Ovary (tissue), 9 donors: Measurements from ENCODE around the gene BECN2. TPM values are rescaled to one million over a fixed set of nuclear protein-coding genes. Genes with fewer than 3 reads are reported as not detected.

Experiments used
- DNase-seq, 5 donors: peaks; one replicate each; pipeline ENCODE4 v3.0.0-alpha.2; 2019 to 2020
- H3K27ac ChIP-seq, 2 donors: fragments of 200-600 bp; one replicate each; pipeline versions ENCODE4 v1.5.1 to v1.8.0; 2019 to 2022
- H3K27me3 ChIP-seq: fragments of 200-600 bp; one replicate; pipeline ENCODE4 v1.8.0; 2022
- H3K36me3 ChIP-seq: fragments of 200-600 bp; sonication (generic); one replicate; pipeline ENCODE4 v1.5.1; 2019
- H3K4me1 ChIP-seq: one replicate; pipeline ENCODE4 v1.8.1; 2013; ENCODE audit warnings: mild to moderate bottlenecking, moderate library complexity; ENCODE audit not compliant: insufficient read depth
- H3K4me3 ChIP-seq: fragments of 200-600 bp; sonication (generic); one replicate; pipeline ENCODE4 v1.5.1; 2017
- H3K9me3 ChIP-seq, 2 donors: fragments of 200-600 bp in 1 of 2; sonication (generic) in 1 of 2; one replicate each; pipeline versions ENCODE4 v1.5.1 to v1.8.1; 2013 to 2019; ENCODE audit warnings: mild to moderate bottlenecking in 1 of 2, moderate library complexity in 1 of 2
- CTCF ChIP-seq, 3 donors: fragments of 450-650 bp in 2 of 3; fragments of 200-600 bp in 1 of 3; IDR thresholded peaks; one replicate each; pipeline versions ENCODE4 v1.5.1 to v1.8.0; 2016 to 2022; ENCODE audit warnings: antibody characterized with exemption in 3 of 3, mild to moderate bottlenecking in 1 of 3
- EP300 ChIP-seq: sonication (generic); formaldehyde crosslinking; IDR thresholded peaks from one replicate; pipeline ENCODE4 v1.6.1; 2017; ENCODE audit warnings: antibody characterized with exemption
- POLR2A ChIP-seq: fragments of 450-650 bp; IDR thresholded peaks from one replicate; pipeline ENCODE4 v1.6.1; 2017; ENCODE audit warnings: antibody characterized with exemption, mild to moderate bottlenecking, moderate library complexity
- WGBS, 3 donors: extraction: QIAGEN DNeasy Blood & Tissue Kit in 1 of 3; methylation state at CpG; one replicate each; pipeline versions ENCODE4 v1.1.5 to v1.1.7; 2013 to 2017; 5-methylcytosine and 5-hydroxymethylcytosine counted together
- intact Hi-C, 4 donors: fragments of 100-400 bp; cut with DNase I; formaldehyde crosslinking; loops; one replicate each; pipeline versions ENCODE4 v1.11.0 to v1.15.1; 2022 to 2023
- polyA plus RNA-seq, 2 donors: library from polyadenylated mRNA; stranded (reverse); fragments of 200-250 nt in 1 of 2; fragments of 350-450 nt in 1 of 2; fragmentation: Illumina TruSeq in 1 of 2; extraction: RNeasy Lipid Tissue Mini Kit (QIAGEN cat#74804) in 1 of 2; gene quantifications; one replicate each; pipeline ENCODE4 v1.2.3, GENCODE V29; 2013 to 2014
- total RNA-seq, 7 donors: library from RNA; depleted of rRNA in 2 of 7; stranded (reverse); fragments of >200 nt in 2 of 7; fragmentation: NEBNext Ultra II Directional in 3 of 7; extraction: Animal tissue kit (Norgen Biotek cat#: 25700) in 3 of 7; gene quantifications; one replicate each; pipeline versions ENCODE4 v1.1.0 to v1.2.4, GENCODE V29; 2016 to 2023
- donor health status: DM: no; HTN: no; CAD: no; lungs with moderate emphysema.
- donor health status: DM: no; HTN: no; CAD: no.
- donor health status: Bipolar disorder and iron deficiency.
- donor health status: DM: yes; HTN: yes; CAD: no.
- donor health status: DM: no; HTN: no; CAD: no.
- donor health status: DM: yes; HTN: yes; CAD: no.

Gene BECN2
- total and polyA plus RNA-seq, 9 donors: not detected

GRCh38 chr1:241999026-241999425, 41.5 kb downstream of the BECN2 start, which contains the start of gene MAP1LC3C:
TSS of gene MAP1LC3C (minus strand) at chr1:241999098. CDS start at chr1:241999008, 90 bp downstream.
- Histone ChIP-seq H3K9me3 (no peaks in the 10 kb centered on the region), H3K27me3 (no peaks in the 10 kb centered on the region), H3K27ac (peak within 1 kb of the TSS in 1 of 2 donors; percentile 36), H3K36me3 (no peaks in the 10 kb centered on the region), H3K4me1 (no peaks in the 10 kb centered on the region), H3K4me3 (peak within 1 kb of the TSS; percentile 12)
- WGBS, 3 donors: 30 to 38% (median 37%) methylated on average over 4 of the region's 4 CpGs
- TF ChIP-seq CTCF (IDR thresholded peaks at IDR 0.05) (no peak), EP300 (no peak), POLR2A (no peak)
- no peak for DNase-seq
- intact Hi-C loops: loop anchor here in 2 of 4 donors (10.0 kb wide), 1 partner anchor 94 kb away; no protein-coding TSS in a partner anchor

GRCh38 chr1:242000434-242000833, 42.9 kb downstream of the BECN2 start:
- 84 to 95% (median 87%) methylated on average over 7 of the region's 7 CpGs for WGBS, 3 donors
- Histone ChIP-seq H3K9me3 (no peaks in the 10 kb centered on the region), H3K4me3 (no peak overlapping the region), H3K27ac (no peak overlapping the region), H3K36me3 (no peaks in the 10 kb centered on the region), H3K27me3 (no peaks in the 10 kb centered on the region), H3K4me1 (no peaks in the 10 kb centered on the region)
- no peak for DNase-seq
- intact Hi-C loops: loop anchor here in 1 of 4 donors (10.0 kb wide), 1 partner anchor 96 kb away; no protein-coding TSS in a partner anchor
- TF ChIP-seq POLR2A (no peak), CTCF (IDR thresholded peaks at IDR 0.05) (no peak), EP300 (no peak)

GRCh38 chr1:242002072-242002471, 44.5 kb downstream of the BECN2 start:
- no peaks in the 10 kb centered on the region for H3K4me1 ChIP-seq
- no peak overlapping the region for H3K4me3 ChIP-seq
- intact Hi-C loops: loop anchor here in 1 of 4 donors (10.0 kb wide), 1 partner anchor 97 kb away; no protein-coding TSS in a partner anchor
- no peak for DNase-seq
- 68 to 76% (median 69%) methylated on average over 5 of the region's 5 CpGs for WGBS, 3 donors
- H3K36me3 ChIP-seq: no peaks in the 10 kb centered on the region
- no peak for TF ChIP-seq CTCF (IDR thresholded peaks at IDR 0.05)
- TF ChIP-seq EP300: no peak
- no peak for TF ChIP-seq POLR2A
- H3K9me3 ChIP-seq: no peaks in the 10 kb centered on the region
- no peak overlapping the region for H3K27ac ChIP-seq
- no peaks in the 10 kb centered on the region for H3K27me3 ChIP-seq

GRCh38 chr1:242002510-242002909, 44.9 kb downstream of the BECN2 start:
- Histone ChIP-seq H3K9me3 (no peaks in the 10 kb centered on the region), H3K27ac (no peak overlapping the region)
- intact Hi-C loops: loop anchor here in 1 of 4 donors (10.0 kb wide), 1 partner anchor 98 kb away; no protein-coding TSS in a partner anchor

More at GRCh38 chr1:242002510-242002909, 44.9 kb downstream of the BECN2 start:
- no peak for TF ChIP-seq EP300
- no peak for TF ChIP-seq CTCF (IDR thresholded peaks at IDR 0.05)
- no peak for TF ChIP-seq POLR2A
- no peak for DNase-seq
- Histone ChIP-seq H3K4me3 (no peak overlapping the region), H3K27me3 (no peaks in the 10 kb centered on the region), H3K4me1 (no peaks in the 10 kb centered on the region), H3K36me3 (no peaks in the 10 kb centered on the region)
- 83 to 89% (median 86%) methylated on average over 4 of the region's 4 CpGs for WGBS, 3 donors
